ENCODE results near the gene TSSC4.

- TF ChIP-seq CTCF (IDR thresholded peaks at IDR 0.05; ENCODE audit: low read depth, low read length, poor library complexity, severe bottlenecking) (no peak), EZH2phosphoT487 (IDR thresholded peaks at IDR 0.05; ENCODE audit: borderline replicate concordance, low read length) (no peak)
Measured at GRCh38 chr11:2422461-2423156, 22.1 kb downstream of the TSSC4 start.

All from DOHH2 (cell line).